Measurements from ENCODE around the gene SMTN.
"Not testable (repeated sequence)": the region's sequence is repeated elsewhere in the genome, so short reads cannot be mapped to it uniquely, and the experiment has no call there.

Gene SMTN

DNA sequence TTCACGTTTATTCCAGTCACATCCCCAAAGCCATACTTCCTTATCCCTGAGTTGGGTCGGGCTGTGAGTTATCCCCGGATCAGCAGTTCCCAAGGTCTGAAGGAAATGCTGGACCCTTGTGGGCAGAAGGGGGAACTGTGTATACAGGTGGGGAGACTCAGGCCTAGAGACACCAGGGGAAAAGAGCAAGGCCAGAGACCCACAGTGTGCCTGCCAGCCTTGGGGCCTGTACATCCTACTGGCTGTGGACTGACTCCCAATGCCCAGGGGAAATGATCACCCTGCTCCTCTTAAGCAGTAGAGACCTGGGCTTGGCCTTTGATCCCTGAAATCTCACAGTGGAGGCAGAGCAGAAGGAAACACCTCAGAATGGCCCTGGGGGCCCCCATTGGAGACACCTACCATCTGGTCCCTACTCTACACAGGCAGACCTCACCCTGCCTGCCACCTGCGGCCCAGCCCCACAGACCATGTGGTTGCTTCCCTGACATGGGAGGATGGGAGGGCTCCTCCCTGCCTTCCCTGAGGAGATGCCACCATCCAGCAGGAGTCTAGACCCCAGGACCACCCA, 25.0 kb downstream of the SMTN start:
- DNase-seq = no peak

GRCh38 chr22:31106731-31107177, 25.6 kb downstream of the SMTN start:
- DNase-seq = no peak

GRCh38 chr22:31107178-31107893, 26.2 kb downstream of the SMTN start, which contains the start of gene SELENOM:
SELENOM (minus strand) TSS chr22:31107568; CDS start chr22:31107505, 63 bp downstream.
- DNase-seq = no peak

GRCh38 chr22:31107894-31108218, 26.7 kb downstream of the SMTN start:
- no peak for DNase-seq

GRCh38 chr22:31112547-31113091, 31.5 kb downstream of the SMTN start:
- DNase-seq = not testable (repeated sequence)

- no peak for DNase-seq
Measured at GRCh38 chr22:31118046-31118820, 37.1 kb downstream of the SMTN start.

DNA sequence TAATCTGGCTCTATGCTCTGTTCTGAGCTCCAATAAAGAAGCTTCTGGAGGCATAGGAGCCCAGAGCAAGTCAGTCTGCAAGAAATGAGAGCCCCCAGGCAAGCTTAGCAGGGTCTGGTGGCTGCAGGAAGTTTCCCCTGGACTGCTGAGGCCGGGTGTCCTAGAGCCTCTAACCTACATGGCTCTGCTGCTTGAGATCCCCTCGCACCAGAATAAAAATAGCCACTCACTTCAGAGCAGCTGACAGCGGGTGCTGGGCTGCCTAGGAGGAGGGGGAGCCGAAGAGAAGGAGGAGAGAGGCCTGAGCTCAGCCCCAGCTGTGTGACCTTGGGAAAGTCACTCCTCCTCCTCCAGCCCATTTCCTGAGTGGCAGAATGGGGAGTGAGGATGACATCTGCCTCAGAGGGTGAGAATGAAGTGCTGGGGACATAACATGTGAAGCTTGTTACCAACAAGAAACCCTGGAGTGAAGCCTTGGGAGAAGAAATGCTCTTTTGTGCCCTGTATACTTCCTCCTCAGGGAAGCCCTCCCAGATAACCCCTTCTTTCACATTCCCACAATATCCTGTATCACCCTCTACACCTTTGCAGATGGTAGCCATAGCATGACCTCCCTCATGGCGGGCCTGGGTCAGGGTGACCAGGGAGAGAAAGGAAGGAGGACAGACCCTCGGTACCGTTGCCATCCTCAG, 38.1 kb downstream of the SMTN start:
- no peak for DNase-seq

DNA sequence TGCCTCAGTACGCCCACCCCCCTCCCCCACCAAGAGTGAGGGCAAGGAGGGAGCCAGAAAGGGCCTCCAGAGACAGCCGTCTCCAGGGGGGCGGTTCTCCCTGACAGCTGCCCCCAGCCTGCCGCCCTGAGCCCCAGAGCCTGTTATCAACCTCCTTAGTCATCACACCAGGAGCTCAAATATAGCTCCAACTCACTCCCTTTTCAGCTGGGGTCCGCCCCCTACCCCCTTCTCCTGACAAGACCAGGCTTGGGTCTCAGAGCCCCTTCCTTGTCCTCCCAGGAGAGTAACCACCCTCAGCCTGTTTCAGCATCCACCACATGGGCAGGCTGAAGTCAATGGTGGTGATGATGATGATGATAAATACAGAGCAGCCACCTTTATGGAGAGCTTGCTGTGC, 39.1 kb downstream of the SMTN start:
- DNase-seq = no peak

DNA sequence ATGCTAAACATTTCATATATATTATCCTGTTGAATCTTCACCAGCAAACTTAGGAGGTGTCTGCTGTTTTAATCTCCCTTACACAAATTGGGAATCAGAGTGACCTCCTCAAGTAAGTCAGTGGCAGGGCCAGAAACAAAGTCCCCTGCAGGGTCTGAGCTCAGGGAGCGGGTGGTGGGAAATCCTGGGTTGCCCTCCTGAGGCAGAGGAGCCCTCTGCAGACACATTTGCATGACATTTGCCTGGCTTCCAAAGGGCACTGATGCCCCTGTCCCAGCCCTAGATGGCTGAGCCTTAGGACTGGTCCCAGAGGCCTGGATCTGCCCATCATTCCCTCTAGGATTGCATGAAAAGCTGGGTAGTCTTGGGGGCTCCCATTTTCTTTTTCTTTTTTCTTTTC, 39.5 kb downstream of the SMTN start:
- DNase-seq = no peak

DNA sequence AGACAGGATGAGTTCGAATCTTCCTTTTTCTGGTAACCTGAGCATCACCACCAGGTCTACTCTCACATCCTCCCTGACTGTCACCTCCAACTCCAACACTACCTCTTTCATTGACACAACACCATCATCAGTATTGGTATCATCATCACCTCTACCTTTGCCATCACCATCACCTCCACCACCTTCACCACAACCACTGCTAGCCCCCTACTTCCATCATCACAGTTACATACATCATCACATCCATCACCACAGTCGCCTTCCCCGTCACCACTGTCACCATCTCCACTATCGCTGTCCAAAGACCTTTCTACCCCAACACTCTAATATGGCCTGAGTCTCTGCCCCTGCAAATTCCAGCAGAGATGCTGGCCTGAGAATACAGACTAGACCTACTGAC, 40.3 kb downstream of the SMTN start:
- DNase-seq = no peak

DNA sequence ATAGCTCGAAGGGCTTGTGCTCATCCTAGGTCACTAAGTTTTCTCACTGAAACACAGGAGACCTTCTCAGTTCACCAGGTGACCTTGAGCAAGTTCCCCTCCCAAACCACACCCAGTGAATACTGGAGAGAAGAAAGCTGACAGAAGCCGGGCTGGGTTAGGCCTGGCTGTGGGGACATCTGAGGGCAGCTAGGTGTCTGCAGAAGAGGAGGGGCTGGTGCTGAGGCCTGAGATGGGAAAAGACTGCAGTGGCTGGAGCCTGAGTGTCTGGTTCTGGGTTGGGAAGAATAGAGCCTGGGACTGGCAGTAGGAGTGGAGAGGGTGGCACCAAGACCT, 41.0 kb downstream of the SMTN start:
- no peak for DNase-seq

GRCh38 chr22:31122532-31123291, 41.6 kb downstream of the SMTN start, which contains the start of gene INPP5J:
INPP5J (plus strand) TSS chr22:31122966; CDS start chr22:31123015, 49 bp downstream.
- no peak for DNase-seq

DNA sequence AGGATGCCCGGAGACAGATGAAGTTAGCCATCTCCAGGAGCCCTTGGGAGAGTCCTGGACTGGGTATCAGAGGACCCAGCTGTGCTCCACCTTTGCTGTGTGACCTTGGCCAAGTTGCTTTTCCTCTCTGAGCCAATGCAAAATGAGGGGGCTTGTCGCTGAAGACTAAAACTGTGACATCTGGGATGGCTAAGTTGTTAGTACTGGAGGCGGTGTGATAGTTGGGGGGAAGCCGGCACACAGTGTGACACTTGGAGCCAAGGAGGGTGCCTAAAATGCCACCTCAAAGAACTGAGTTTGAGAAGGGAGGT, 42.1 kb downstream of the SMTN start:
- no peak for DNase-seq

- DNase-seq = no peak
Measured at GRCh38 chr22:31124290-31124689, 43.2 kb downstream of the SMTN start.

DNA sequence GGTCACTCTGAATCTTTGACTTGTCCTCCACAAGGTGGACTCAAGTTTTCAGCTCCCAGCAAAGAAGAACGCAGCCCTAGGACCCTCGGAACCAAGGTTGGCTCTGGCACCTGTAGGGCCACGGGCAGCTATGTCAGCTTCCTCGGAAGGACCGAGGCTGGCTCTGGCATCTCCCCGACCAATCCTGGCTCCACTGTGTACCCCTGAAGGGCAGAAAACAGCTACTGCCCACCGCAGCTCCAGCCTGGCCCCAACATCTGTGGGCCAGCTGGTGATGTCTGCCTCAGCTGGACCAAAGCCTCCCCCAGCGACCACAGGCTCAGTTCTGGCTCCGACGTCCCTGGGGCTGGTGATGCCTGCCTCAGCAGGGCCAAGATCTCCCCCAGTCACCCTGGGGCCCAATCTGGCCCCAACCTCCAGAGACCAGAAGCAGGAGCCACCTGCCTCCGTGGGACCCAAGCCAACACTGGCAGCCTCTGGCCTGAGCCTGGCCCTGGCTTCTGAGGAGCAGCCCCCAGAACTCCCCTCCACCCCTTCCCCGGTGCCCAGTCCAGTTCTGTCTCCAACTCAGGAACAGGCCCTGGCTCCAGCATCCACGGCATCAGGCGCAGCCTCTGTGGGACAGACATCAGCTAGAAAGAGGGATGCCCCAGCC, 43.8 kb downstream of the SMTN start:
- DNase-seq = no peak

DNA sequence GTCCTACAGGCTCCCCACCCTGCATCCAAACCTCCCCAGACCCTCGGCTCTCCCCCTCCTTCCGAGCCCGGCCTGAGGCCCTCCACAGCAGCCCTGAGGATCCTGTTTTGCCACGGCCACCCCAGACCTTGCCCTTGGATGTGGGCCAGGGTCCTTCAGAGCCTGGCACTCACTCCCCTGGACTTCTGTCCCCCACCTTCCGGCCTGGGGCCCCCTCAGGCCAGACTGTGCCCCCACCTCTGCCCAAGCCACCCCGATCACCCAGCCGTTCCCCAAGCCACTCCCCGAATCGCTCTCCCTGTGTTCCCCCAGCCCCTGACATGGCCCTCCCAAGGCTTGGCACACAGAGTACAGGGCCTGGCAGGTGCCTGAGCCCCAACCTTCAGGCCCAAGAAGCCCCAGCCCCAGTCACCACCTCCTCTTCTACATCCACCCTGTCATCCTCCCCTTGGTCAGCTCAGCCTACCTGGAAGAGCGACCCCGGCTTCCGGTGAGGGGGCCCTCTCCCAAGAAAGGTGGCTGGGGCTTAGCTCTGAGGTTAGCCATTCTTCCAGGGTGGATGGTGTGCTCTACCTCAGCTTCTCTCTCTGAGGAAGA, 44.5 kb downstream of the SMTN start:
- no peak for DNase-seq

DNA sequence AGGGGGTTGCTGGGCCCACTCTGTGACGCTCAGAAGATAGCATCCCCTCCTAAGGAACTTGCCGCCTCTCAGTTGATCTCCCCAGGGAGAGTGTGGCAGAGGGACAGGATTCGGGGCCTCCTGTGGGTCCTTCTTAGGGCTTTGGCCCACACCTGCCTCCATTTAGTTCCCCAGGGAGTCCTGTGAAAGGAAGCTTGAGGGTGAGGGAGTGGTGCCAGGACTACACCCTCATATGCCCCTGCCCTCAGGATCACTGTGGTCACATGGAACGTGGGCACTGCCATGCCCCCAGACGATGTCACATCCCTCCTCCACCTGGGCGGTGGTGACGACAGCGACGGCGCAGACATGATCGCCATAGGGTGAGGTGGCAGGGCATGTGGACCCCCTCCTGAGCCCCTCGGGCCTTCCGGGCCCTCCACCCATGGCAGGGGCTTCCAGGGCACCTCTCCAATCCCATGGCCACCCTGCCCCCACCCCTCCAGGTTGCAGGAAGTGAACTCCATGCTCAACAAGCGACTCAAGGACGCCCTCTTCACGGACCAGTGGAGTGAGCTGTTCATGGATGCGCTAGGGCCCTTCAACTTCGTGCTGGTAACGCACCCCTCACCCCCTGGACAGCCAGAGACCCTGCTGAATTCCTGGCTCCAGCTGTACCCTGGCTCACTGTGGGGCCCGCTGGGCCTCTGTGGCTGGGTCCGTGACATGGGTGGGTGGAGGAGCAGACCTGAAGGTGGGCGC, 45.2 kb downstream of the SMTN start:
- no peak for DNase-seq

- DNase-seq = no peak
Measured at GRCh38 chr22:31126869-31127175, 45.7 kb downstream of the SMTN start.

DNA sequence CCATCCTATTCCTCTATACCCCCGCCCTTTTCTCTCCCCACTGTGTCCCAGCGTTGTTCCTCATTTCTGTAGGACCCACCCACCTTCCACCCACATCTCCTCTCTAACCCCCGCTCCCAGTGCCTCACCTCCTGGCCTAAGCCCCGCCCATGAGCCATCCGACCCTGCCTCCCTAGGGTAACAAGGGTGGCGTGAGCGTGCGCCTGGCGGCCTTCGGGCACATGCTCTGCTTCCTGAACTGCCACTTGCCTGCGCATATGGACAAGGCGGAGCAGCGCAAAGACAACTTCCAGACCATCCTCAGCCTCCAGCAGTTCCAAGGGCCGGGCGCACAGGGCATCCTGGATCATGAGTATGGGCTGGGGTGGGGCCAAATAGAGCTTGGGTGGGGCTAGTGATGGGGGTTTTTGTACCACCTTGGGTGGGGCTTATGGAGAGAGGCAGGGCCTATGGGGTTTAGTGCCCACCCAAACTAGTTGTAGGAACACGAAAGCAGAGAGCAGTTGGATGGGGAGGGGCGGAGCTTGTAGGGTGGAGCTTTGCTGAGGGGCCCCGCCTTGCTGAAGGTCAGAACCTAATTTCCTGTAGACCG, 46.2 kb downstream of the SMTN start:
- no peak for DNase-seq

DNA sequence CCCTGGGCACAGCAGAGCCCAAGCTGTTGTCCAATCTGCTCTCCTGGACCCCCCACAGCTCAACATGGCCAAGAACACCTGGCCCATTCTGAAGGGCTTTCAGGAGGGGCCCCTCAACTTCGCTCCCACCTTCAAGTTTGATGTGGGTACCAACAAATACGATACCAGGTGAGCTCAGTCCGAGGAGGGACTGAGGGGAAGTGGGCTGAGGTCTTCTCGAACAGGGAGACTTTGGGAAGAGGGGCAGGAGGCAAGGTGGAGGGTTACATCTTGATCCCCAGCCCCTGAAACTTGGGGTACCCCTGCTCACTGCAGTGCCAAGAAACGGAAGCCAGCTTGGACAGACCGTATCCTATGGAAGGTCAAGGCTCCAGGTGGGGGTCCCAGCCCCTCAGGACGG, 47.0 kb downstream of the SMTN start:
- DNase-seq = no peak

- DNase-seq = no peak
Measured at GRCh38 chr22:31130873-31131272, 49.8 kb downstream of the SMTN start.
